Transverse colon (tissue), 4 donors: ENCODE results near the gene MTHFD2L. TPM values are rescaled to one million over a fixed set of nuclear protein-coding genes. Genes with fewer than 3 reads are reported as not detected.

ENCODE experiments used
- DNase-seq: peaks from one replicate; pipeline ENCODE4 v3.0.0-alpha.2; 2019
- H3K27ac ChIP-seq, 4 donors: fragments of 200-600 bp; sonication (generic); 2 replicates each; pipeline ENCODE4 v1.5.1; 2016 to 2018; ENCODE audit warnings: inconsistent platforms in 4 of 4
- H3K27me3 ChIP-seq: fragments of 200-600 bp; sonication (generic); 2 replicates; pipeline ENCODE4 v1.5.1; 2017; ENCODE audit warnings: inconsistent platforms
- H3K36me3 ChIP-seq, 4 donors: fragments of 200-600 bp; sonication (generic); 2 replicates each; pipeline ENCODE4 v1.5.1; 2017 to 2019; ENCODE audit warnings: inconsistent platforms in 4 of 4
- H3K4me1 ChIP-seq, 4 donors: fragments of 200-600 bp; sonication (generic); 2 replicates each; pipeline ENCODE4 v1.5.1; 2017 to 2020; ENCODE audit warnings: inconsistent platforms in 4 of 4
- H3K4me3 ChIP-seq, 4 donors: fragments of 200-600 bp; sonication (generic); 1 replicate in 1 of 4; 2 replicates in 3 of 4; pipeline versions ENCODE4 v1.5.1 to v1.6.1; 2017 to 2019; ENCODE audit warnings: inconsistent platforms in 4 of 4
- H3K9me3 ChIP-seq, 2 donors: fragments of 200-600 bp; sonication (generic); 2 replicates each; pipeline ENCODE4 v1.5.1; 2017 to 2019; ENCODE audit warnings: inconsistent platforms in 2 of 2
- CTCF ChIP-seq, 5 experiments: fragments of 200-600 bp in 3 of 5; fragments of 450-650 bp in 2 of 5; sonication (generic) in 3 of 5; IDR thresholded peaks; 1 replicate in 2 of 5; 2 replicates in 3 of 5; pipeline ENCODE4 v1.5.1; 2016 to 2017; ENCODE audit warnings: antibody characterized with exemption in 5 of 5, inconsistent platforms in 3 of 5, mild to moderate bottlenecking in 2 of 5, moderate library complexity in 1 of 5
- EP300 ChIP-seq: sonication (generic); formaldehyde crosslinking; IDR thresholded peaks from one replicate; pipeline ENCODE4 v1.6.1; 2017; ENCODE audit warnings: antibody characterized with exemption, low read depth
- POLR2A ChIP-seq: fragments of 450-650 bp; IDR thresholded peaks from one replicate; pipeline ENCODE4 v1.6.1; 2016; ENCODE audit warnings: antibody characterized with exemption, mild to moderate bottlenecking, moderate library complexity
- POLR2AphosphoS5 ChIP-seq, 3 donors: sonication (generic); formaldehyde crosslinking; IDR thresholded peaks; one replicate each; pipeline ENCODE4 v1.6.1; 2016; ENCODE audit warnings: antibody characterized with exemption in 3 of 3
- WGBS, 2 donors: methylation state at CpG; one replicate each; pipeline ENCODE4 v1.1.5; 2018; ENCODE audit warnings: low coverage in 1 of 2; 5-methylcytosine and 5-hydroxymethylcytosine counted together
- in situ Hi-C, 4 donors: fragments of 200-750 bp; cut with MboI; loops; one replicate each; pipeline versions ENCODE4 v1.15.0 to v1.15.1; 2017; ENCODE audit warnings: low sequenced_read_pairs in 3 of 4, low pct_ligation_motif_present in 1 of 4, low pct_unique_long_range_greater_than_20kb in 1 of 4
- intact Hi-C: fragments of 100-400 bp; cut with DNase I; formaldehyde crosslinking; loops from one replicate; pipeline ENCODE4 v1.15.1; 2023; ENCODE audit warnings: low total_unique reads
- total RNA-seq, 4 donors: library from RNA; depleted of rRNA; stranded (reverse); fragments of >200 nt; gene quantifications; one replicate each; pipeline ENCODE4 v1.1.0, GENCODE V29; 2016

Gene MTHFD2L
- total RNA-seq, 4 donors from 2014 or later = 7.6 to 18.1 (median 12.7) TPM

- in situ Hi-C loops = loop anchor here in 1 of 4 donors (10.0 kb wide), 1 partner anchor 86 kb away; no protein-coding TSS in a partner anchor
- DNase-seq = peak; percentile 80
- Histone ChIP-seq H3K4me3 (no peak overlapping the region), H3K4me1 (peaks cover 0 to 15% (median 4%) of the 10 kb centered on the region in 4 donors), H3K27ac (no peak overlapping the region), H3K27me3 (no peaks in the 10 kb centered on the region), H3K9me3 (no peaks in the 10 kb centered on the region), H3K36me3 (no peaks in the 10 kb centered on the region)
- no peak for TF ChIP-seq POLR2AphosphoS5 (IDR thresholded peaks at IDR 0.05)
- TF ChIP-seq EP300 = no peak
- TF ChIP-seq CTCF (IDR thresholded peaks at IDR 0.05) = peak; percentile 69 to 88 (median 75)
- TF ChIP-seq POLR2A = no peak
- 33 to 48% methylated on average over 3 to 4 of the region's 4 CpGs for WGBS, 2 donors
- intact Hi-C loops = no loop called here
Observed at GRCh38 chr4:74228691-74229640, 71.0 kb downstream of the MTHFD2L start.

- no peaks in the 10 kb centered on the region for H3K9me3 ChIP-seq
- H3K4me3 ChIP-seq = no peak overlapping the region
- peak; percentile 74 for DNase-seq
- intact Hi-C loops (no loop called here), in situ Hi-C loops (no loop called here)
- peaks cover 0 to 15% (median 4%) of the 10 kb centered on the region in 4 donors for H3K4me1 ChIP-seq
- H3K27ac ChIP-seq = peak overlapping the region; percentile 44 to 67 (median 59)
- H3K36me3 ChIP-seq = no peaks in the 10 kb centered on the region
- H3K27me3 ChIP-seq = no peaks in the 10 kb centered on the region
- WGBS, 2 donors = 18 to 34% methylated on average over 3 to 7 of the region's 7 CpGs
- no peak for TF ChIP-seq CTCF (IDR thresholded peaks at IDR 0.05)
- TF ChIP-seq POLR2AphosphoS5 (IDR thresholded peaks at IDR 0.05) = no peak
Observed at GRCh38 chr4:74230902-74231499, 73.1 kb downstream of the MTHFD2L start.

- DNase-seq = no peak
- TF ChIP-seq POLR2A (no peak), POLR2AphosphoS5 (IDR thresholded peaks at IDR 0.05) (no peak), CTCF (IDR thresholded peaks at IDR 0.05) (no peak), EP300 (no peak)
- H3K27ac ChIP-seq = no peak overlapping the region
- no peaks in the 10 kb centered on the region for H3K27me3 ChIP-seq
- in situ Hi-C loops (no loop called here), intact Hi-C loops (no loop called here)
- no peaks in the 10 kb centered on the region for H3K36me3 ChIP-seq
- no peak overlapping the region for H3K4me3 ChIP-seq
- peaks cover 0 to 10% (median 4%) of the 10 kb centered on the region in 4 donors for H3K4me1 ChIP-seq
- H3K9me3 ChIP-seq = no peaks in the 10 kb centered on the region
Observed at GRCh38 chr4:74235135-74235534, 77.2 kb downstream of the MTHFD2L start.

- no peak overlapping the region for H3K4me3 ChIP-seq
- no peak for DNase-seq
- no peaks in the 10 kb centered on the region for H3K36me3 ChIP-seq
- TF ChIP-seq CTCF (IDR thresholded peaks at IDR 0.05) (no peak), EP300 (no peak)
- H3K4me1 ChIP-seq = no peaks in the 10 kb centered on the region
- 87 to 91% methylated on average over 3 of the region's 3 CpGs for WGBS, 2 donors
- no peak overlapping the region for H3K27ac ChIP-seq
- H3K27me3 ChIP-seq = no peaks in the 10 kb centered on the region
- no peaks in the 10 kb centered on the region for H3K9me3 ChIP-seq
- in situ Hi-C loops = no loop called here
- intact Hi-C loops = no loop called here
Observed at GRCh38 chr4:74237425-74237966, 79.6 kb downstream of the MTHFD2L start.
